Naive thymus-derived CD4-positive, alpha-beta T cell (primary cell): Measurements from ENCODE around the gene GAK. TPM values are rescaled to one million over a fixed set of nuclear protein-coding genes. Genes with fewer than 3 reads are reported as not detected.
A peak's percentile ranks its signal among the peaks of the same experiment; 100 is the strongest.

Experiments used
- ATAC-seq: fragments of 150-1000 bp; cut with Tn5 transposase; 2 replicates; pipeline ENCODE4 v1.10.0; 2021; ENCODE audit warnings: mild to moderate bottlenecking, moderate library complexity
- CTCF ChIA-PET: fragments of 350-600 bp; sonication (Branson Sonifier 250); formaldehyde crosslinking; loops from one replicate; lab custom pipeline; 2021; ENCODE audit warnings: antibody characterized with exemption; lab: Charles Lee
- POLR2A ChIA-PET: fragments of 350-600 bp; sonication (Branson Sonifier 250); formaldehyde crosslinking; loops from one replicate; lab custom pipeline; 2021; ENCODE audit warnings: antibody characterized with exemption, inconsistent platforms; lab: Charles Lee
- DNase-seq, 9 donors: peaks; one replicate each; pipeline versions ENCODE4 v3.0.0 to v3.0.0-alpha.2; 2020 to 2022; ENCODE audit warnings: mixed read lengths in 1 of 9
- H3K27ac ChIP-seq: one replicate; pipeline ENCODE4 v1.7.0; 2013; ENCODE audit warnings: mild to moderate bottlenecking, low read depth, low read length, moderate library complexity
- H3K27me3 ChIP-seq, 2 donors: one replicate each; pipeline ENCODE4 v1.7.0; 2013; ENCODE audit warnings: low read length in 2 of 2, mild to moderate bottlenecking in 2 of 2, moderate library complexity in 2 of 2; ENCODE audit not compliant: control insufficient read depth in 2 of 2, insufficient read depth in 2 of 2
- H3K36me3 ChIP-seq, 3 experiments: 1 replicate in 2 of 3; 2 replicates in 1 of 3; pipeline ENCODE4 v1.7.0; 2013; ENCODE audit warnings: low read length in 3 of 3, mild to moderate bottlenecking in 3 of 3, moderate library complexity in 1 of 3; ENCODE audit not compliant: insufficient read depth in 3 of 3, control insufficient read depth in 2 of 3
- H3K4me1 ChIP-seq, 2 donors: one replicate each; pipeline ENCODE4 v1.7.0; 2013; ENCODE audit warnings: low read length in 2 of 2, mild to moderate bottlenecking in 2 of 2, moderate library complexity in 1 of 2; ENCODE audit not compliant: control insufficient read depth in 2 of 2, insufficient read depth in 2 of 2
- H3K4me3 ChIP-seq: 2 replicates; pipeline ENCODE4 v1.7.0; 2013; ENCODE audit warnings: mild to moderate bottlenecking, low read length
- H3K9me3 ChIP-seq, 3 experiments: 1 replicate in 2 of 3; 2 replicates in 1 of 3; pipeline ENCODE4 v1.7.0; 2013; ENCODE audit warnings: low read length in 3 of 3; ENCODE audit not compliant: control insufficient read depth in 2 of 3
- H3K27ac Mint-ChIP-seq, 9 donors: one replicate each; pipeline ENCODE4 v1.8.0; 2020 to 2022; ENCODE audit warnings: mixed read lengths in 9 of 9, mild to moderate bottlenecking in 8 of 9, moderate library complexity in 5 of 9, inconsistent platforms in 2 of 9
- H3K27me3 Mint-ChIP-seq, 5 donors: one replicate each; pipeline ENCODE4 v1.8.0; 2021 to 2022; ENCODE audit warnings: mixed read lengths in 5 of 5, mild to moderate bottlenecking in 1 of 5
- H3K36me3 Mint-ChIP-seq, 5 donors: one replicate each; pipeline ENCODE4 v1.8.0; 2020 to 2022; ENCODE audit warnings: mixed read lengths in 5 of 5, mild to moderate bottlenecking in 3 of 5, inconsistent platforms in 1 of 5
- H3K4me1 Mint-ChIP-seq, 7 donors: one replicate each; pipeline ENCODE4 v1.8.0; 2020 to 2022; ENCODE audit warnings: mixed read lengths in 7 of 7, mild to moderate bottlenecking in 3 of 7, inconsistent platforms in 1 of 7
- H3K4me3 Mint-ChIP-seq, 10 donors: one replicate each; pipeline ENCODE4 v1.8.0; 2020 to 2022; ENCODE audit warnings: mild to moderate bottlenecking in 10 of 10, mixed read lengths in 10 of 10, moderate library complexity in 6 of 10, inconsistent platforms in 2 of 10
- H3K9me3 Mint-ChIP-seq, 11 donors: one replicate each; pipeline ENCODE4 v1.8.0; 2020 to 2022; ENCODE audit warnings: mixed read lengths in 11 of 11, mild to moderate bottlenecking in 4 of 11, inconsistent platforms in 1 of 11, moderate library complexity in 1 of 11
- intact Hi-C, 2 donors: fragments of 100-400 bp; cut with micrococcal nuclease; formaldehyde crosslinking; loops; one replicate each; pipeline ENCODE4 v1.15.1; 2023
- polyA plus RNA-seq, 2 donors: library from polyadenylated mRNA; unstranded; fragments of 300-500 nt; fragmentation: Illumina TruSeq; gene quantifications; one replicate each; pipeline ENCODE4 v1.2.3, GENCODE V29; 2021
- total RNA-seq, 6 experiments: library from RNA in 5 of 6; stranded (reverse) in 5 of 6; gene quantifications; 1 replicate in 5 of 6; 2 replicates in 1 of 6; pipeline ENCODE4 v1.2.3 and lab custom pipeline; 2021 to 2026

The GAK gene
- total and polyA plus RNA-seq, 7 experiments from 2014 or later, result 34.0 to 206 (median 170) TPM

- ATAC-seq (peak; percentile 51), DNase-seq (peak; percentile 45 to 66 (median 57))
- Mint-ChIP-seq H3K9me3 (no peaks in the 10 kb centered on the region), H3K4me3 (peak overlapping the region; percentile 19 to 75 (median 56)), H3K4me1 (peaks cover 0 to 17% (median 11%) of the 10 kb centered on the region in 7 donors), H3K27me3 (no peaks in the 10 kb centered on the region), H3K36me3 (peaks cover 0 to 4% (median 0%) of the 10 kb centered on the region in 5 donors), H3K27ac (no peak overlapping the region)
- intact Hi-C loops, result loop anchor here (1.0 to 5.0 kb wide), 12 partner anchors 13 to 608 kb away; partner anchors contain the start of genes GAK (in 2 of the 2), TMEM175 (in 2 of the 2), ATP5ME (in 1 of the 2) and IDUA (in 1 of the 2)
- ChIA-PET CTCF (no interaction called here), POLR2A (interaction anchor here (0.5 to 1.1 kb wide), 2 partner anchors 191 to 195 kb away, joined by 3 to 5 read pairs; no protein-coding TSS in a partner anchor)
- H3K27ac ChIP-seq, result peak overlapping the region; percentile 72
- H3K36me3 ChIP-seq, result no peaks in the 10 kb centered on the region
- H3K4me1 ChIP-seq, result peaks cover 13 to 26% of the 10 kb centered on the region in 2 donors
- peak overlapping the region; percentile 56 for H3K4me3 ChIP-seq
- H3K27me3 ChIP-seq, result no peaks in the 10 kb centered on the region
- H3K9me3 ChIP-seq, result no peaks in the 10 kb centered on the region
Measured at GRCh38 chr4:972651-973424, 40.7 kb upstream of the GAK start.

GRCh38 chr4:971666-972500 is 39.8 kb upstream of the GAK start:
- intact Hi-C loops, result loop anchor here in 1 of 2 donors (2.0 to 5.0 kb wide), 3 partner anchors 85 to 609 kb away; no protein-coding TSS in a partner anchor
- Mint-ChIP-seq H3K4me3 (peak overlapping the region in 8 of 10 donors; percentile 3 to 75 (median 56)), H3K27ac (no peak overlapping the region), H3K36me3 (peaks cover 0 to 4% (median 0%) of the 10 kb centered on the region in 5 donors), H3K9me3 (no peaks in the 10 kb centered on the region), H3K27me3 (no peaks in the 10 kb centered on the region), H3K4me1 (peaks cover 0 to 17% (median 11%) of the 10 kb centered on the region in 7 donors)
- no peaks in the 10 kb centered on the region for H3K9me3 ChIP-seq
- H3K4me3 ChIP-seq, result peak overlapping the region; percentile 56
- peaks cover 13 to 26% of the 10 kb centered on the region in 2 donors for H3K4me1 ChIP-seq
- ChIA-PET POLR2A (interaction anchor here (0.5 to 1.1 kb wide), 3 partner anchors 9 to 194 kb away, joined by 3 to 5 read pairs (median 3); no protein-coding TSS in a partner anchor), CTCF (interaction anchor here (0.7 to 1.0 kb wide), 2 partner anchors 106 to 229 kb away, joined by 3 read pairs; no protein-coding TSS in a partner anchor)
- DNase-seq, result no peak
- H3K27ac ChIP-seq, result no peak overlapping the region
- H3K27me3 ChIP-seq, result no peaks in the 10 kb centered on the region
- H3K36me3 ChIP-seq, result peaks cover 0 to under 1% (median 0%) of the 10 kb centered on the region in 3 experiments
- no peak for ATAC-seq

- Mint-ChIP-seq H3K9me3 (no peaks in the 10 kb centered on the region), H3K27me3 (no peaks in the 10 kb centered on the region), H3K4me3 (peak overlapping the region in 8 of 10 donors; percentile 3 to 75 (median 32)), H3K4me1 (peaks cover 0 to 17% (median 8%) of the 10 kb centered on the region in 7 donors), H3K27ac (peak overlapping the region in 1 of 9 donors; percentile 41), H3K36me3 (peaks cover 0 to 4% (median 0%) of the 10 kb centered on the region in 5 donors)
- intact Hi-C loops, result loop anchor here in 1 of 2 donors (5.0 kb wide), 1 partner anchor 86 kb away; no protein-coding TSS in a partner anchor
- ChIA-PET POLR2A (interaction anchor here (0.7 kb wide), 1 partner anchor 8 kb away, joined by 3 read pairs; no protein-coding TSS in a partner anchor), CTCF (interaction anchor here (0.7 to 1.0 kb wide), 2 partner anchors 106 to 228 kb away, joined by 3 read pairs; no protein-coding TSS in a partner anchor)
- Histone ChIP-seq H3K36me3 (peaks cover 0 to 9% (median 0%) of the 10 kb centered on the region in 3 experiments), H3K4me3 (no peak overlapping the region), H3K27me3 (no peaks in the 10 kb centered on the region), H3K27ac (no peak overlapping the region), H3K9me3 (no peaks in the 10 kb centered on the region), H3K4me1 (peaks cover 13 to 26% of the 10 kb centered on the region in 2 donors)
- DNase-seq, result no peak
- no peak for ATAC-seq
Measured at GRCh38 chr4:970854-971520, 38.9 kb upstream of the GAK start.

GRCh38 chr4:970046-970745 is 38.1 kb upstream of the GAK start:
- Mint-ChIP-seq H3K9me3 (no peaks in the 10 kb centered on the region), H3K27ac (peak overlapping the region in 1 of 9 donors; percentile 41), H3K27me3 (no peaks in the 10 kb centered on the region), H3K36me3 (peaks cover 0 to 4% (median 0%) of the 10 kb centered on the region in 5 donors), H3K4me3 (peak overlapping the region in 6 of 10 donors; percentile 14 to 75 (median 43)), H3K4me1 (peaks cover 0 to 17% (median 8%) of the 10 kb centered on the region in 7 donors)
- H3K4me3 ChIP-seq, result no peak overlapping the region
- no peak overlapping the region for H3K27ac ChIP-seq
- H3K4me1 ChIP-seq, result peaks cover 13 to 26% of the 10 kb centered on the region in 2 donors
- peaks cover 0 to 17% (median 0%) of the 10 kb centered on the region in 3 experiments for H3K36me3 ChIP-seq
- ChIA-PET POLR2A (no interaction called here), CTCF (interaction anchor here (0.6 kb wide), 1 partner anchor 884 kb away, joined by 4 read pairs; no protein-coding TSS in a partner anchor)
- intact Hi-C loops, result loop anchor here in 1 of 2 donors (5.0 kb wide), 1 partner anchor 87 kb away; no protein-coding TSS in a partner anchor
- H3K9me3 ChIP-seq, result no peaks in the 10 kb centered on the region
- peak; percentile 36 for ATAC-seq
- no peak for DNase-seq
- H3K27me3 ChIP-seq, result no peaks in the 10 kb centered on the region

GRCh38 chr4:968621-969394 is 36.7 kb upstream of the GAK start:
- Histone ChIP-seq H3K36me3 (peaks cover 0 to 25% (median 0%) of the 10 kb centered on the region in 3 experiments), H3K27ac (no peak overlapping the region), H3K4me1 (peaks cover 13 to 26% of the 10 kb centered on the region in 2 donors), H3K4me3 (no peak overlapping the region), H3K9me3 (no peaks in the 10 kb centered on the region), H3K27me3 (no peaks in the 10 kb centered on the region)
- H3K4me1 Mint-ChIP-seq, result peaks cover 0 to 17% (median 8%) of the 10 kb centered on the region in 7 donors
- peaks cover 0 to 4% (median 0%) of the 10 kb centered on the region in 5 donors for H3K36me3 Mint-ChIP-seq
- H3K9me3 Mint-ChIP-seq, result no peaks in the 10 kb centered on the region
- no peaks in the 10 kb centered on the region for H3K27me3 Mint-ChIP-seq
- intact Hi-C loops, result no loop called here
- ATAC-seq, result no peak
- no peak for DNase-seq
- POLR2A ChIA-PET, result interaction anchor here (0.6 to 0.7 kb wide), 2 partner anchors 36 to 213 kb away, joined by 3 read pairs; partner anchors contain the start of genes GAK and TMEM175
- peak overlapping the region in 1 of 10 donors; percentile 26 for H3K4me3 Mint-ChIP-seq
- no peak overlapping the region for H3K27ac Mint-ChIP-seq
- CTCF ChIA-PET, result interaction anchor here (0.6 kb wide), 1 partner anchor 13 kb away, joined by 3 read pairs; no protein-coding TSS in a partner anchor
